ENCODE data around the gene TOB1.
"Not testable (repeated sequence)": the region's sequence is repeated elsewhere in the genome, so short reads cannot be mapped to it uniquely, and the experiment has no call there.

TOB1 gene

GRCh38 chr17:50881182-50881581, 15.0 kb upstream of the TOB1 start:
- H3K9me3 ChIP-seq (ENCODE audit: control insufficient read depth, insufficient read depth, low read length) = no peaks in the 10 kb centered on the region
- H3K4me3 ChIP-seq (ENCODE audit: low read depth, low read length) = no peak overlapping the region

GRCh38 chr17:50879086-50879485, 12.9 kb upstream of the TOB1 start:
- Histone ChIP-seq H3K4me3 (ENCODE audit: low read depth, low read length) (no peak overlapping the region), H3K9ac (ENCODE audit: low read depth, low read length) (no peak overlapping the region), H3K27me3 (ENCODE audit: control insufficient read depth, insufficient read depth, low read length) (no peaks in the 10 kb centered on the region), H3K36me3 (ENCODE audit: control insufficient read depth, insufficient read depth, low read length) (no peaks in the 10 kb centered on the region), H3K27ac (ENCODE audit: low read depth, low read length) (no peak overlapping the region), H3K9me3 (ENCODE audit: control insufficient read depth, insufficient read depth, low read length) (no peaks in the 10 kb centered on the region), H3K4me1 (ENCODE audit: control insufficient read depth, insufficient read depth, low read length) (no peaks in the 10 kb centered on the region; the same call in 1 of the 2 replicates)

More at GRCh38 chr17:50881182-50881581, 15.0 kb upstream of the TOB1 start:
- no peaks in the 10 kb centered on the region for H3K36me3 ChIP-seq (ENCODE audit: control insufficient read depth, insufficient read depth, low read length)
- no peaks in the 10 kb centered on the region; the same call in 1 of the 2 replicates for H3K4me1 ChIP-seq (ENCODE audit: control insufficient read depth, insufficient read depth, low read length)
- H3K27ac ChIP-seq (ENCODE audit: low read depth, low read length) = no peak overlapping the region
- no peak overlapping the region for H3K9ac ChIP-seq (ENCODE audit: low read depth, low read length)
- no peaks in the 10 kb centered on the region for H3K27me3 ChIP-seq (ENCODE audit: control insufficient read depth, insufficient read depth, low read length)

GRCh38 chr17:50877838-50878237, 11.7 kb upstream of the TOB1 start:
- H3K4me3 ChIP-seq (ENCODE audit: low read depth, low read length) = no peak overlapping the region
- H3K9ac ChIP-seq (ENCODE audit: low read depth, low read length) = no peak overlapping the region
- no peaks in the 10 kb centered on the region for H3K9me3 ChIP-seq (ENCODE audit: control insufficient read depth, insufficient read depth, low read length)
- H3K27me3 ChIP-seq (ENCODE audit: control insufficient read depth, insufficient read depth, low read length) = no peaks in the 10 kb centered on the region
- H3K36me3 ChIP-seq (ENCODE audit: control insufficient read depth, insufficient read depth, low read length) = no peaks in the 10 kb centered on the region
- H3K27ac ChIP-seq (ENCODE audit: low read depth, low read length) = no peak overlapping the region
- no peaks in the 10 kb centered on the region for H3K4me1 ChIP-seq (ENCODE audit: control insufficient read depth, insufficient read depth, low read length)

- not testable (repeated sequence) for H3K27ac ChIP-seq (ENCODE audit: low read depth, low read length); H3K9me3 ChIP-seq (ENCODE audit: control insufficient read depth, insufficient read depth, low read length); H3K4me3 ChIP-seq (ENCODE audit: low read depth, low read length); H3K4me1 ChIP-seq (ENCODE audit: control insufficient read depth, insufficient read depth, low read length); H3K27me3 ChIP-seq (ENCODE audit: control insufficient read depth, insufficient read depth, low read length); H3K36me3 ChIP-seq (ENCODE audit: control insufficient read depth, insufficient read depth, low read length); H3K9ac ChIP-seq (ENCODE audit: low read depth, low read length)
Observed at GRCh38 chr17:50877042-50877441, 10.9 kb upstream of the TOB1 start.

GRCh38 chr17:50875074-50875473, 8.9 kb upstream of the TOB1 start:
- Histone ChIP-seq H3K4me1 (ENCODE audit: control insufficient read depth, insufficient read depth, low read length) (no peaks in the 10 kb centered on the region), H3K9ac (ENCODE audit: low read depth, low read length) (no peak overlapping the region), H3K4me3 (ENCODE audit: low read depth, low read length) (no peak overlapping the region), H3K27ac (ENCODE audit: low read depth, low read length) (no peak overlapping the region), H3K27me3 (ENCODE audit: control insufficient read depth, insufficient read depth, low read length) (no peaks in the 10 kb centered on the region), H3K9me3 (ENCODE audit: control insufficient read depth, insufficient read depth, low read length) (no peaks in the 10 kb centered on the region), H3K36me3 (ENCODE audit: control insufficient read depth, insufficient read depth, low read length) (no peaks in the 10 kb centered on the region)

- Histone ChIP-seq H3K36me3 (ENCODE audit: control insufficient read depth, insufficient read depth, low read length) (no peaks in the 10 kb centered on the region), H3K27ac (ENCODE audit: low read depth, low read length) (no peak overlapping the region), H3K9me3 (ENCODE audit: control insufficient read depth, insufficient read depth, low read length) (no peaks in the 10 kb centered on the region), H3K4me1 (ENCODE audit: control insufficient read depth, insufficient read depth, low read length) (peaks cover 7% of the 10 kb centered on the region), H3K27me3 (ENCODE audit: control insufficient read depth, insufficient read depth, low read length) (no peaks in the 10 kb centered on the region), H3K9ac (ENCODE audit: low read depth, low read length) (no peak overlapping the region), H3K4me3 (ENCODE audit: low read depth, low read length) (no peak overlapping the region)
Observed at GRCh38 chr17:50872710-50873424, 6.7 kb upstream of the TOB1 start.

GRCh38 chr17:50871898-50872297, 5.7 kb upstream of the TOB1 start:
- Histone ChIP-seq H3K36me3 (ENCODE audit: control insufficient read depth, insufficient read depth, low read length) (no peaks in the 10 kb centered on the region), H3K27ac (ENCODE audit: low read depth, low read length) (no peak overlapping the region), H3K9ac (ENCODE audit: low read depth, low read length) (no peak overlapping the region), H3K27me3 (ENCODE audit: control insufficient read depth, insufficient read depth, low read length) (no peaks in the 10 kb centered on the region), H3K4me1 (ENCODE audit: control insufficient read depth, insufficient read depth, low read length) (peaks cover 7% of the 10 kb centered on the region), H3K4me3 (ENCODE audit: low read depth, low read length) (no peak overlapping the region), H3K9me3 (ENCODE audit: control insufficient read depth, insufficient read depth, low read length) (no peaks in the 10 kb centered on the region)

- Histone ChIP-seq H3K9ac (ENCODE audit: low read depth, low read length) (no peak overlapping the region), H3K4me1 (ENCODE audit: control insufficient read depth, insufficient read depth, low read length) (peaks cover 7% of the 10 kb centered on the region), H3K9me3 (ENCODE audit: control insufficient read depth, insufficient read depth, low read length) (no peaks in the 10 kb centered on the region), H3K36me3 (ENCODE audit: control insufficient read depth, insufficient read depth, low read length) (no peaks in the 10 kb centered on the region), H3K4me3 (ENCODE audit: low read depth, low read length) (no peak overlapping the region), H3K27me3 (ENCODE audit: control insufficient read depth, insufficient read depth, low read length) (no peaks in the 10 kb centered on the region), H3K27ac (ENCODE audit: low read depth, low read length) (no peak overlapping the region)
Observed at GRCh38 chr17:50871364-50871763, 5.2 kb upstream of the TOB1 start.

GRCh38 chr17:50868602-50869001, 2.4 kb upstream of the TOB1 start:
- Histone ChIP-seq H3K4me1 (ENCODE audit: control insufficient read depth, insufficient read depth, low read length) (peaks cover 17% of the 10 kb centered on the region), H3K27ac (ENCODE audit: low read depth, low read length) (peak overlapping the region; percentile 91), H3K9me3 (ENCODE audit: control insufficient read depth, insufficient read depth, low read length) (no peaks in the 10 kb centered on the region), H3K36me3 (ENCODE audit: control insufficient read depth, insufficient read depth, low read length) (peaks cover 3% of the 10 kb centered on the region), H3K27me3 (ENCODE audit: control insufficient read depth, insufficient read depth, low read length) (no peaks in the 10 kb centered on the region), H3K4me3 (ENCODE audit: low read depth, low read length) (peak overlapping the region; percentile 99), H3K9ac (ENCODE audit: low read depth, low read length) (no peak overlapping the region)

GRCh38 chr17:50868140-50868438, 1.9 kb upstream of the TOB1 start:
- Histone ChIP-seq H3K9ac (ENCODE audit: low read depth, low read length) (peak overlapping the region; percentile 48), H3K4me1 (ENCODE audit: control insufficient read depth, insufficient read depth, low read length) (peaks cover 19% of the 10 kb centered on the region), H3K27me3 (ENCODE audit: control insufficient read depth, insufficient read depth, low read length) (no peaks in the 10 kb centered on the region), H3K36me3 (ENCODE audit: control insufficient read depth, insufficient read depth, low read length) (peaks cover 8% of the 10 kb centered on the region), H3K9me3 (ENCODE audit: control insufficient read depth, insufficient read depth, low read length) (no peaks in the 10 kb centered on the region), H3K27ac (ENCODE audit: low read depth, low read length) (peak overlapping the region; percentile 91), H3K4me3 (ENCODE audit: low read depth, low read length) (peak overlapping the region; percentile 99)

GRCh38 chr17:50867363-50868139, 1.4 kb upstream of the TOB1 start:
- Histone ChIP-seq H3K4me3 (ENCODE audit: low read depth, low read length) (peak overlapping the region; percentile 99), H3K36me3 (ENCODE audit: control insufficient read depth, insufficient read depth, low read length) (peaks cover 14% of the 10 kb centered on the region), H3K27ac (ENCODE audit: low read depth, low read length) (peak overlapping the region; percentile 91), H3K9me3 (ENCODE audit: control insufficient read depth, insufficient read depth, low read length) (no peaks in the 10 kb centered on the region), H3K9ac (ENCODE audit: low read depth, low read length) (peak overlapping the region; percentile 54), H3K4me1 (ENCODE audit: control insufficient read depth, insufficient read depth, low read length) (peaks cover 19% of the 10 kb centered on the region), H3K27me3 (ENCODE audit: control insufficient read depth, insufficient read depth, low read length) (no peaks in the 10 kb centered on the region)

Measured in HUES48 (cell line).